ENCODE measurements around the gene BRAP.
"Not testable (repeated sequence)": the region's sequence is repeated elsewhere in the genome, so short reads cannot be mapped to it uniquely, and the experiment has no call there.

Gene BRAP

GRCh38 chr12:111677186-111677585 is 8.6 kb downstream of the BRAP start:
- DNase-seq (ENCODE audit: low spot score) = no peak

- DNase-seq (ENCODE audit: low spot score) = no peak
Observed at GRCh38 chr12:111673503-111673902, 12.3 kb downstream of the BRAP start.

- DNase-seq (ENCODE audit: low spot score) = no peak
Observed at GRCh38 chr12:111672822-111673381, 12.9 kb downstream of the BRAP start.

GRCh38 chr12:111664961-111665865 is 20.5 kb downstream of the BRAP start:
- no peak for DNase-seq (ENCODE audit: low spot score)

- DNase-seq (ENCODE audit: low spot score) = no peak
Observed at GRCh38 chr12:111664499-111664898, 21.3 kb downstream of the BRAP start.

- no peak for DNase-seq (ENCODE audit: low spot score)
Observed at GRCh38 chr12:111656016-111656415, 29.7 kb downstream of the BRAP start.

- DNase-seq (ENCODE audit: low spot score) = no peak
Observed at GRCh38 chr12:111655356-111655755, 30.4 kb downstream of the BRAP start.

GRCh38 chr12:111653596-111653995 is 32.2 kb downstream of the BRAP start:
- no peak for DNase-seq (ENCODE audit: low spot score)

- not testable (repeated sequence) for DNase-seq (ENCODE audit: low spot score)
Observed at GRCh38 chr12:111652530-111652929, 33.2 kb downstream of the BRAP start.

GRCh38 chr12:111650912-111651311 is 34.8 kb downstream of the BRAP start:
- no peak for DNase-seq (ENCODE audit: low spot score)

- DNase-seq (ENCODE audit: low spot score) = peak; percentile 35
Observed at GRCh38 chr12:111645433-111645832, 40.3 kb downstream of the BRAP start.

- no peak for DNase-seq (ENCODE audit: low spot score)
Observed at GRCh38 chr12:111643427-111643826, 42.3 kb downstream of the BRAP start.

GRCh38 chr12:111642681-111643426 is 42.9 kb downstream of the BRAP start:
- DNase-seq (ENCODE audit: low spot score) = no peak

GRCh38 chr12:111640506-111640905 is 45.2 kb downstream of the BRAP start:
- no peak for DNase-seq (ENCODE audit: low spot score)

- no peak for DNase-seq (ENCODE audit: low spot score)
Observed at GRCh38 chr12:111638556-111638955, 47.2 kb downstream of the BRAP start.

- no peak for DNase-seq (ENCODE audit: low spot score)
Observed at GRCh38 chr12:111636209-111636945, 49.4 kb downstream of the BRAP start.

- no peak for DNase-seq (ENCODE audit: low spot score)
Observed at GRCh38 chr12:111635524-111635923, 50.2 kb downstream of the BRAP start.

GRCh38 chr12:111628505-111629260 is 57.1 kb downstream of the BRAP start:
- DNase-seq (ENCODE audit: low spot score) = no peak

- DNase-seq (ENCODE audit: low spot score) = no peak
Observed at GRCh38 chr12:111626230-111626629, 59.5 kb downstream of the BRAP start.

- no peak for DNase-seq (ENCODE audit: low spot score)
Observed at GRCh38 chr12:111624540-111624939, 61.2 kb downstream of the BRAP start.

- DNase-seq (ENCODE audit: low spot score) = not testable (repeated sequence)
Observed at GRCh38 chr12:111617841-111618240, 67.9 kb downstream of the BRAP start.

Data from SW480 (cell line).